Lower leg skin (tissue), 4 donors: ENCODE data around the gene ITPRID2. TPM values are rescaled to one million over a fixed set of nuclear protein-coding genes. Genes with fewer than 3 reads are reported as not detected.

ENCODE experiments used
- DNase-seq, 2 donors: peaks; one replicate each; pipeline ENCODE4 v3.0.0-alpha.2; 2019; ENCODE audit warnings: low spot score in 2 of 2
- H3K4me3 ChIP-seq: fragments of 200-600 bp; sonication (generic); 2 replicates; pipeline ENCODE4 v1.5.1; 2017; ENCODE audit warnings: mild to moderate bottlenecking, low read depth; ENCODE audit not compliant: poor library complexity, severe bottlenecking
- POLR2A ChIP-seq, 2 donors: fragments of 450-650 bp; IDR thresholded peaks; one replicate each; pipeline ENCODE4 v1.6.1; 2016 to 2017; ENCODE audit warnings: antibody characterized with exemption in 2 of 2, mild to moderate bottlenecking in 1 of 2, moderate library complexity in 1 of 2
- WGBS, 2 donors: methylation state at CpG; one replicate each; pipeline ENCODE4 v1.1.5; 2018; 5-methylcytosine and 5-hydroxymethylcytosine counted together
- intact Hi-C: fragments of 100-400 bp; cut with DNase I; formaldehyde crosslinking; loops from one replicate; pipeline ENCODE4 v1.15.0; 2023; ENCODE audit warnings: low total_unique reads
- total RNA-seq, 4 donors: library from RNA; depleted of rRNA; stranded (reverse); fragments of >200 nt; gene quantifications; one replicate each; pipeline ENCODE4 v1.1.0, GENCODE V29; 2016
- TF ChIP-seq, protein P1 (sequence below), 3 donors: fragments of 450-650 bp; IDR thresholded peaks; one replicate each; pipeline ENCODE4 v1.5.1; 2016; ENCODE audit warnings: antibody characterized with exemption in 3 of 3, mild to moderate bottlenecking in 3 of 3, moderate library complexity in 2 of 3

The ITPRID2 gene
- total RNA-seq, 4 donors from 2014 or later, result 244 to 301 (median 256) TPM

- intact Hi-C loops, result no loop called here
- H3K4me3 ChIP-seq, result no peak overlapping the region
- no peak for TF ChIP-seq POLR2A (IDR thresholded peaks at IDR 0.05)
- TF ChIP-seq, protein P1, sequence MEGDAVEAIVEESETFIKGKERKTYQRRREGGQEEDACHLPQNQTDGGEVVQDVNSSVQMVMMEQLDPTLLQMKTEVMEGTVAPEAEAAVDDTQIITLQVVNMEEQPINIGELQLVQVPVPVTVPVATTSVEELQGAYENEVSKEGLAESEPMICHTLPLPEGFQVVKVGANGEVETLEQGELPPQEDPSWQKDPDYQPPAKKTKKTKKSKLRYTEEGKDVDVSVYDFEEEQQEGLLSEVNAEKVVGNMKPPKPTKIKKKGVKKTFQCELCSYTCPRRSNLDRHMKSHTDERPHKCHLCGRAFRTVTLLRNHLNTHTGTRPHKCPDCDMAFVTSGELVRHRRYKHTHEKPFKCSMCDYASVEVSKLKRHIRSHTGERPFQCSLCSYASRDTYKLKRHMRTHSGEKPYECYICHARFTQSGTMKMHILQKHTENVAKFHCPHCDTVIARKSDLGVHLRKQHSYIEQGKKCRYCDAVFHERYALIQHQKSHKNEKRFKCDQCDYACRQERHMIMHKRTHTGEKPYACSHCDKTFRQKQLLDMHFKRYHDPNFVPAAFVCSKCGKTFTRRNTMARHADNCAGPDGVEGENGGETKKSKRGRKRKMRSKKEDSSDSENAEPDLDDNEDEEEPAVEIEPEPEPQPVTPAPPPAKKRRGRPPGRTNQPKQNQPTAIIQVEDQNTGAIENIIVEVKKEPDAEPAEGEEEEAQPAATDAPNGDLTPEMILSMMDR (IDR thresholded peaks at IDR 0.05), result no peak
- no peak for DNase-seq
- WGBS, 2 donors, result 95 to 96% methylated on average over 8 of the region's 8 CpGs
These were observed 53.4 kb downstream of the ITPRID2 start for GRCh38 chr2:181944914-181945291.

DNA sequence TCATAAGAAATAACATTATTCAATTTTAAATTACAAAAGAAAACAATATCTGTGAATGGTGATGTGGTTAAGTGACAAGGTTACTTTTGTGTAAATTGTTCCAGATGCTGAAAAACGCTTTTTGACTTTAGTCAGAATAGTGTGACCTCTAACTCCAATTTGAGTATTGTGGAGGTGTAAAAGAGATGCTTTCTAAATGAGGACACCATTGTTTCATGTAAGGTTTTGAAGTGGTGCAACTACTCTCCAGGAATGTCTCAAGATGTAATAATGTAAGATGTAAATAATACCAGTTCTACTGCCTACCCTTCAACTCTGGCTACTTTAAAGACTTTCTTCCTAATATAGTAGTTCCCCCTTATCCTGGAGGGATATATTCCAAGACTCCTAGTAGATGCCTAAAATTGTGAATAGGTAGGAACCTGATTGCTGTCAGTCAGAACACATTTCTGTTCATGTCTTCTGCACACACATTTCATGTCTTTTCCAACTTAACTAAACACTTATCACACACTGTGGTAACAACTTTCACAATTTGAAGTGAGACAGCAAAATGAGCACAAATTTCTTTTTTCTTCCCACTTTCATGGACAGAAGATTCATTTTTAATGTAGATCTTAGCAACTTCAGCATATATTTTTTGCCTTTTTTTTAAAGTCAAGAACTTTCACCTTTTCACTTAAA is 55.1 kb downstream of the ITPRID2 start:
- TF ChIP-seq POLR2A (IDR thresholded peaks at IDR 0.05), result no peak
- TF ChIP-seq, protein P1 (IDR thresholded peaks at IDR 0.05), result no peak
- 63 to 66% methylated on average over 1 of the region's 1 CpG for WGBS, 2 donors
- intact Hi-C loops, result no loop called here
- H3K4me3 ChIP-seq, result no peak overlapping the region
- no peak for DNase-seq

GRCh38 chr2:181947273-181947672 is 55.7 kb downstream of the ITPRID2 start:
- intact Hi-C loops, result no loop called here
- TF ChIP-seq, protein P1 (IDR thresholded peaks at IDR 0.05), result no peak
- no peak for TF ChIP-seq POLR2A (IDR thresholded peaks at IDR 0.05)
- no peak overlapping the region for H3K4me3 ChIP-seq
- no peak for DNase-seq

- H3K4me3 ChIP-seq, result no peak overlapping the region
- TF ChIP-seq, protein P1 (IDR thresholded peaks at IDR 0.05), result no peak
- TF ChIP-seq POLR2A (IDR thresholded peaks at IDR 0.05), result no peak
- intact Hi-C loops, result no loop called here
- DNase-seq, result no peak
- WGBS, 2 donors, result 86 to 88% methylated on average over 2 of the region's 2 CpGs
These were observed 56.7 kb downstream of the ITPRID2 start for GRCh38 chr2:181948227-181948626.

GRCh38 chr2:181949047-181949446 is 57.5 kb downstream of the ITPRID2 start:
- no peak for DNase-seq
- intact Hi-C loops, result no loop called here
- TF ChIP-seq, protein P1 (IDR thresholded peaks at IDR 0.05), result no peak
- TF ChIP-seq POLR2A (IDR thresholded peaks at IDR 0.05), result no peak
- H3K4me3 ChIP-seq, result no peak overlapping the region
